ENCODE results near the gene CBLB.

Gene CBLB

DNA sequence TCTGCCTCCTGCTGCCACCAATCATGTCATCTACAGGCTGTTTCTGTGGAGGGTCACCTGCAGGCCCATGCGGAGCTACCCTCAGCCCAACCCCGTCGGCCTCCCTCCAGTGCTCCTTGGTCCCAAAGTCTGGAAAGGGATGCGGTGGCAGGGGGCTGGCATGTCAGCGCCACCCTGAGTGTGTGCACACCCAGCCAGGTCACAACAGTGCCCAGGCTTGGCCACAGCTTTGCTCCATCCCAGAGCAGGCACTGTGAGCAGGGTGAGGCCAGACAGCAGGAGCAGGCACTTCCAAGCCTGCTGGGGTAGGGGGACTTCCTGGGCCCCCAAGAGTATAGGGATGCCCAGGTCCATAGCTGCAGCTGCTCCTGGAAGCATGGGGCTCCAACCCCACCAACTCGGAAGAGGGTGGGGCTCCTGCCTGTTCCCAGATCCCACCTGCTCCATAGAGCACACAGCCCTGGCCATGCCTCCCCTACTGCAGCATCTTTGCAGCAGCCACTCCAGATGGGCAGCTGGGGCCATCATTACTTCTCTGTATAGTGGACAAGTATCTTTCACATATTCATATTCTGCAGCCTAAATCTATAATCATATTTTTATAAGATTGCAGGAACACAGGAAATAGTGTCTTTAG, 109.3 kb downstream of the CBLB start:
- Mint-ChIP-seq H3K4me1 (no peaks in the 10 kb centered on the region), H3K36me3 (ENCODE audit: low read depth) (peaks cover 67% of the 10 kb centered on the region), H3K27ac (no peak overlapping the region), H3K9me3 (peaks cover 23% of the 10 kb centered on the region), H3K4me3 (no peak overlapping the region), H3K27me3 (ENCODE audit: low read depth) (no peaks in the 10 kb centered on the region)
- TF ChIP-seq, protein P1, sequence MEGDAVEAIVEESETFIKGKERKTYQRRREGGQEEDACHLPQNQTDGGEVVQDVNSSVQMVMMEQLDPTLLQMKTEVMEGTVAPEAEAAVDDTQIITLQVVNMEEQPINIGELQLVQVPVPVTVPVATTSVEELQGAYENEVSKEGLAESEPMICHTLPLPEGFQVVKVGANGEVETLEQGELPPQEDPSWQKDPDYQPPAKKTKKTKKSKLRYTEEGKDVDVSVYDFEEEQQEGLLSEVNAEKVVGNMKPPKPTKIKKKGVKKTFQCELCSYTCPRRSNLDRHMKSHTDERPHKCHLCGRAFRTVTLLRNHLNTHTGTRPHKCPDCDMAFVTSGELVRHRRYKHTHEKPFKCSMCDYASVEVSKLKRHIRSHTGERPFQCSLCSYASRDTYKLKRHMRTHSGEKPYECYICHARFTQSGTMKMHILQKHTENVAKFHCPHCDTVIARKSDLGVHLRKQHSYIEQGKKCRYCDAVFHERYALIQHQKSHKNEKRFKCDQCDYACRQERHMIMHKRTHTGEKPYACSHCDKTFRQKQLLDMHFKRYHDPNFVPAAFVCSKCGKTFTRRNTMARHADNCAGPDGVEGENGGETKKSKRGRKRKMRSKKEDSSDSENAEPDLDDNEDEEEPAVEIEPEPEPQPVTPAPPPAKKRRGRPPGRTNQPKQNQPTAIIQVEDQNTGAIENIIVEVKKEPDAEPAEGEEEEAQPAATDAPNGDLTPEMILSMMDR (IDR thresholded peaks at IDR 0.05; ENCODE audit: unreplicated experiment in 3 of 3), result no peak

DNA sequence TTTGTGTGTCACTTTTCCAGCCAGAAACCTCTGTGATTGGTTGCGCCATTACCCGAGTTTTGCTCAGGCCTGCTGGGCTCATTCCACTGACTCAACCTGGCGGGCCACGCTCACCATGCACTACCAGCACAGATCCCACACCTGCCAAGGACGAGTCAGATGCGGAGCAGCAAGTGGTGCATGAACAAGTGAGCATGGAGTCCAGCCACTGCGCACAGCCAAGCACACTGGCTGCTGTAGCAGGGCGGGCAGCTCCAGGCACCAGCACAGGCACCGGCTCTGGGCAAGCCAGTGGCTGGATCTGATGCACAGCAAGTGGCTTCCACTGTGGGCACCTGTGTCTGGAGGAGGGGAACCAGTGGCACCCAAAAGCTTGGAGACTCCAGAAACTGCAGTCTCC, 110.4 kb downstream of the CBLB start:
- no peaks in the 10 kb centered on the region for H3K27me3 Mint-ChIP-seq (ENCODE audit: low read depth)
- peaks cover 61% of the 10 kb centered on the region for H3K36me3 Mint-ChIP-seq (ENCODE audit: low read depth)
- H3K9me3 Mint-ChIP-seq, result peaks cover 20% of the 10 kb centered on the region
- H3K4me3 Mint-ChIP-seq, result no peak overlapping the region
- TF ChIP-seq, protein P1 (IDR thresholded peaks at IDR 0.05; ENCODE audit: unreplicated experiment in 3 of 3), result no peak
- H3K4me1 Mint-ChIP-seq, result no peaks in the 10 kb centered on the region
- no peak overlapping the region for H3K27ac Mint-ChIP-seq

- TF ChIP-seq, protein P1 (IDR thresholded peaks at IDR 0.05; ENCODE audit: unreplicated experiment in 3 of 3), result no peak
- Mint-ChIP-seq H3K36me3 (ENCODE audit: low read depth) (peaks cover 35% of the 10 kb centered on the region), H3K4me1 (peaks cover 6% of the 10 kb centered on the region), H3K4me3 (no peak overlapping the region), H3K9me3 (no peaks in the 10 kb centered on the region), H3K27me3 (ENCODE audit: low read depth) (no peaks in the 10 kb centered on the region), H3K27ac (no peak overlapping the region)
Measured at GRCh38 chr3:105755121-105755886, 113.5 kb downstream of the CBLB start.

- TF ChIP-seq, protein P1 (IDR thresholded peaks at IDR 0.05; ENCODE audit: unreplicated experiment in 3 of 3), result no peak
- Mint-ChIP-seq H3K4me3 (no peak overlapping the region), H3K27ac (peak overlapping the region; percentile 10 to 44 (median 37)), H3K27me3 (ENCODE audit: low read depth) (no peaks in the 10 kb centered on the region), H3K36me3 (ENCODE audit: low read depth) (peaks cover 17% of the 10 kb centered on the region), H3K9me3 (no peaks in the 10 kb centered on the region), H3K4me1 (peaks cover 13% of the 10 kb centered on the region)
Measured at GRCh38 chr3:105752791-105753415, 115.9 kb downstream of the CBLB start.

DNA sequence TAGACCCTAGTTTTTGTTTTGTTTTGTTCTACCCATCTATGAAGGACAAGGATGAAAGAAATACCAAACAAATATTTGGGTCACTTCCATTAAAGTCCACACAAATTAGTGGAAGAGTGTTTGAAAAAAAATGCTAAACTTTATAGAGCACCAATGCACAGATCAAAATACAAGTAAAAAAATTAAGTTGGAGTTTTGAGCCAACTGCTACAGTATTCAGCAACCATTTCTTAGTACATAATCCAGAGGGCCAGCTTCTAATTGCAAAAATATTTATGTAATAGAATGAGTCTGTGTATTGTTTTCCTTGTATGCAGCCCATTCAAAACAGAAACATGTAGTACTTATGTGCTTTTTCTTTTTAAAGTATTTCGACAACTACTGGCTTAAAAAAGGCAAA, 121.1 kb downstream of the CBLB start:
- H3K36me3 Mint-ChIP-seq (ENCODE audit: low read depth), result peaks cover 29% of the 10 kb centered on the region
- no peaks in the 10 kb centered on the region for H3K9me3 Mint-ChIP-seq
- no peaks in the 10 kb centered on the region for H3K27me3 Mint-ChIP-seq (ENCODE audit: low read depth)
- TF ChIP-seq, protein P1 (IDR thresholded peaks at IDR 0.05; ENCODE audit: unreplicated experiment in 3 of 3), result no peak
- peaks cover 26% of the 10 kb centered on the region for H3K4me1 Mint-ChIP-seq
- no peak overlapping the region for H3K4me3 Mint-ChIP-seq
- H3K27ac Mint-ChIP-seq, result peak overlapping the region; percentile 46 to 90 (median 71)
